ENCODE measurements around the gene MVP.
"Not testable (repeated sequence)": the region's sequence is repeated elsewhere in the genome, so short reads cannot be mapped to it uniquely, and the experiment has no call there.

Gene MVP

DNA sequence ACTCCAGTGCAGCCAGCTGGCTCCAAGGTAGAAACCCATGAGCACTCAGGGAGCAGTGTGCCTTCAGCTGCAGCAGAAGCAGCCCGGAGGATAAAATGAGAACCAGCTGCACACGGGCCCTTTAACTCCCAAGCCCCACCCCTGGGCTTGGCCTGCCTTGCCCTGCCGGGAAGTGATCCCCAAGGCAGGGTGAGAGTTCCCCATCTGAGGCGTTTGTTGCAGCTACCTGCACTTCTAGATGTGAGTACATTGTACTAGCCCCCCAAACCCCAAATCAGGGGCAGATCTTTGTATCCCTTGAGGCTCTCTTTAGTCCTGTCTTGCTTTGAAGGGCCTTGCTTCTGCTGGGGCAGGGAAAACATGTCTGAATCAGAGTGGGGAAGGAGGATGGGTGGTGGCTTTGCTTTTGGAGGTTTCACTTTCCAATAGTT lies at the start of gene MVP:
MVP (plus strand) TSS at position 192 of the 431 bp plus-strand sequence. CDS start 10,088 bp downstream, outside the sequence.
- H3K27me3 Mint-ChIP-seq (ENCODE audit: low read depth, poor library complexity), result peaks cover 3% of the 10 kb centered on the region
- H3K4me1 Mint-ChIP-seq, result peaks cover 72% of the 10 kb centered on the region
- peak; percentile 27 for DNase-seq
- peaks cover 21% of the 10 kb centered on the region for H3K36me3 Mint-ChIP-seq (ENCODE audit: low read depth)
- H3K9me3 Mint-ChIP-seq, result no peaks in the 10 kb centered on the region
- H3K27ac Mint-ChIP-seq, result peak within 1 kb of the TSS; percentile 85
- TF ChIP-seq CTCF (IDR thresholded peaks at IDR 0.05), result no peak
- peak within 1 kb of the TSS; percentile 57 for H3K4me3 Mint-ChIP-seq

DNA sequence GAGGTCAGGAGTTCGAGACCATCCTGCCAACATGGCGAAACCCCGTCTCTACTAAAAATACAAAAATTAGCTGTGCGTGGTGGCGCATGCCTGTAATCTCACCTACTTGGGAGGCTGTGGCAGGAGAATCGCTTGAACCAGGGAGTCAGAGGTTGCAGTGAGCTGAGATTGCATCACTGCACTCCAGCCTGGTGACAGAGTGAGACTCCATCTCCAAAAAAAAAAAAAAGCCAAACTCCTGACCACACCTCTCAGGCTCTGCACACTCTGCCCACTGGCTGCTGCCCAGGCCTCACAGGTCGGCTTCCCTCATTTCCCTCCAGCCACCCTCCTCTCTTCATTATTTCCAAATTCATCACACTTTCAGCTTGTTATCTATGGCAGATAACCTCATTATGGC lies 47.9 kb upstream of the MVP start:
- DNase-seq; H3K4me1 Mint-ChIP-seq; H3K4me3 Mint-ChIP-seq; H3K27ac Mint-ChIP-seq; H3K9me3 Mint-ChIP-seq; H3K36me3 Mint-ChIP-seq (ENCODE audit: low read depth): not testable (repeated sequence)
- H3K27me3 Mint-ChIP-seq (ENCODE audit: low read depth, poor library complexity), result peaks cover 26% of the 10 kb centered on the region

DNA sequence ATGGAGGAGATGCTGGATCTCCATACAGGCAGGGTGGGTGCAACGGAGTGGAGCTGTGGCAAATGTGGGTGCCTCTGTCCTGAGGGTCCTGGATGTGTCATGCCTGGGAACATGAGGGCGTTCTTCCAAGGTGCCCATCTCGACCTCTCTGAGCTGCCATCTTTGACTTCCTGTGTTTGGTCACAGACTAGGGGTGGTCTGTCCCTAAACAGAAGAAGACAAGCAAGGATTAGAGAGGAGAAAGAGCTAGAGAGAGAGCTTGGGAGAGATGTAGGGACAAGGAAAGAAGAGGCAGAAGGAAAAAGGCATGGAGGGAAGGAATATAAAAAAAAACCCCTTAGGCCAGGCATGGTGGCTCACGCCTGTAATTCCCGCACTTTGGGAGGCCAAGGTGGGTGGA lies 45.5 kb upstream of the MVP start:
- H3K4me1 Mint-ChIP-seq, result peaks cover 4% of the 10 kb centered on the region
- no peak overlapping the region for H3K27ac Mint-ChIP-seq
- no peak for DNase-seq
- TF ChIP-seq CTCF (IDR thresholded peaks at IDR 0.05), result no peak
- H3K36me3 Mint-ChIP-seq (ENCODE audit: low read depth), result no peaks in the 10 kb centered on the region
- H3K27me3 Mint-ChIP-seq (ENCODE audit: low read depth, poor library complexity), result peaks cover 40% of the 10 kb centered on the region
- H3K9me3 Mint-ChIP-seq, result no peaks in the 10 kb centered on the region
- H3K4me3 Mint-ChIP-seq, result no peak overlapping the region

- Mint-ChIP-seq H3K27me3 (ENCODE audit: low read depth, poor library complexity) (peaks cover 51% of the 10 kb centered on the region), H3K36me3 (ENCODE audit: low read depth) (no peaks in the 10 kb centered on the region), H3K4me1 (peaks cover 4% of the 10 kb centered on the region), H3K4me3 (no peak overlapping the region), H3K27ac (no peak overlapping the region), H3K9me3 (no peaks in the 10 kb centered on the region)
- no peak for DNase-seq
- no peak for TF ChIP-seq CTCF (IDR thresholded peaks at IDR 0.05)
These were observed 44.4 kb upstream of the MVP start for GRCh38 chr16:29775742-29776408.

- H3K4me3 Mint-ChIP-seq, result no peak within 1 kb of the TSS
- no peaks in the 10 kb centered on the region for H3K36me3 Mint-ChIP-seq (ENCODE audit: low read depth)
- TF ChIP-seq CTCF (IDR thresholded peaks at IDR 0.05), result no peak
- H3K27me3 Mint-ChIP-seq (ENCODE audit: low read depth, poor library complexity), result peaks cover 63% of the 10 kb centered on the region
- no peaks in the 10 kb centered on the region for H3K9me3 Mint-ChIP-seq
- no peak within 1 kb of the TSS for H3K27ac Mint-ChIP-seq
- DNase-seq, result no peak
- no peaks in the 10 kb centered on the region for H3K4me1 Mint-ChIP-seq
These were observed 42.5 kb upstream of the MVP start, which contains the start of gene ZG16 for GRCh38 chr16:29777576-29778350. Gene ZG16, plus strand, starts transcription at chr16:29778256. Its CDS starts 1,011 bp downstream, at chr16:29779267.

DNA sequence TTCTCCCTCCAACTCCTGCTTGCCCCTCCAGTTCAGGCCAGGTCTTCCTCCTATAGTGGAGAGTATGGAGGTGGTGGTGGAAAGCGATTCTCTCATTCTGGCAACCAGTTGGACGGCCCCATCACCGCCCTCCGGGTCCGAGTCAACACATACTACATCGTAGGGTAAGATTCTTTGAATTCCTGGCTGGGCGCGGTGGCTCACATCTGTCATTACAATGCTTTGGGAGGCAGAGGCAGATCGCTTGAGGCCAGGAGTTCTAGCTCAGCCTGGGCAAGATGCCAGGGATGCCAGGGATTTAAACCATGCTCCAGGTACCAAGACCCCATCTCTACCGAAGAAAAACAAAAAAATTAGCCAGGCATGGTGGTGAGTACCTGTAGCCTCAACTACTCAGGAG lies 40.8 kb upstream of the MVP start:
- no peak for TF ChIP-seq CTCF (IDR thresholded peaks at IDR 0.05)
- peaks cover 12% of the 10 kb centered on the region for H3K9me3 Mint-ChIP-seq
- H3K27me3 Mint-ChIP-seq (ENCODE audit: low read depth, poor library complexity), result peaks cover 59% of the 10 kb centered on the region
- H3K27ac Mint-ChIP-seq, result peak overlapping the region; percentile 15
- no peaks in the 10 kb centered on the region for H3K36me3 Mint-ChIP-seq (ENCODE audit: low read depth)
- peaks cover 8% of the 10 kb centered on the region for H3K4me1 Mint-ChIP-seq
- no peak for DNase-seq
- H3K4me3 Mint-ChIP-seq, result no peak overlapping the region

GRCh38 chr16:29783094-29783953 lies 36.9 kb upstream of the MVP start:
- not testable (repeated sequence) for DNase-seq; H3K4me3 Mint-ChIP-seq; H3K27ac Mint-ChIP-seq; H3K36me3 Mint-ChIP-seq (ENCODE audit: low read depth)
- H3K9me3 Mint-ChIP-seq, result peaks cover 16% of the 10 kb centered on the region
- H3K4me1 Mint-ChIP-seq, result peaks cover 16% of the 10 kb centered on the region
- H3K27me3 Mint-ChIP-seq (ENCODE audit: low read depth, poor library complexity), result peaks cover 55% of the 10 kb centered on the region

Data from nephron progenitor cell (in vitro differentiated cells).